Vagina (tissue), 2 donors: Measurements from ENCODE around the gene TGFB1I1. TPM values are rescaled to one million over a fixed set of nuclear protein-coding genes. Genes with fewer than 3 reads are reported as not detected.

ENCODE experiments used
- DNase-seq, 2 donors: peaks; one replicate each; pipeline ENCODE4 v3.0.0-alpha.2; 2017; ENCODE audit errors: extremely low spot score in 2 of 2
- H3K27ac ChIP-seq: fragments of 200-600 bp; sonication (generic); one replicate; pipeline ENCODE4 v1.5.1; 2019
- H3K27me3 ChIP-seq: fragments of 200-600 bp; sonication (generic); one replicate; pipeline ENCODE4 v1.5.1; 2019
- H3K36me3 ChIP-seq, 2 donors: fragments of 200-600 bp; sonication (generic); one replicate each; pipeline ENCODE4 v1.5.1; 2017 to 2019
- H3K4me1 ChIP-seq: fragments of 200-600 bp; sonication (generic); one replicate; pipeline ENCODE4 v1.5.1; 2019
- H3K4me3 ChIP-seq, 2 donors: fragments of 200-600 bp; sonication (generic); 1 replicate in 1 of 2; 2 replicates in 1 of 2; pipeline ENCODE4 v1.5.1; 2016 to 2019
- H3K9me3 ChIP-seq: fragments of 200-600 bp; sonication (generic); one replicate; pipeline ENCODE4 v1.5.1; 2019
- POLR2A ChIP-seq, 2 donors: fragments of 450-650 bp; IDR thresholded peaks; one replicate each; pipeline ENCODE4 v1.6.1; 2017; ENCODE audit warnings: antibody characterized with exemption in 2 of 2, mild to moderate bottlenecking in 2 of 2, moderate library complexity in 2 of 2
- POLR2AphosphoS5 ChIP-seq, 2 donors: sonication (generic); formaldehyde crosslinking; IDR thresholded peaks; one replicate each; pipeline ENCODE4 v1.9.0; 2017; ENCODE audit warnings: antibody characterized with exemption in 2 of 2, mild to moderate bottlenecking in 2 of 2, low read depth in 1 of 2; ENCODE audit not compliant: insufficient read depth in 1 of 2
- intact Hi-C: fragments of 100-400 bp; cut with DNase I; formaldehyde crosslinking; loops from one replicate; pipeline ENCODE4 v1.15.1; 2023
- total RNA-seq: library from RNA; depleted of rRNA; stranded (reverse); fragments of >200 nt; gene quantifications from one replicate; pipeline ENCODE4 v1.2.3, GENCODE V29; 2016
- TF ChIP-seq, protein P1 (sequence below), 3 experiments: fragments of 450-650 bp in 2 of 3; fragments of 200-600 bp in 1 of 3; sonication (generic) in 1 of 3; IDR thresholded peaks; one replicate each; pipeline ENCODE4 v1.5.1; 2017 to 2019; ENCODE audit warnings: antibody characterized with exemption in 3 of 3, mild to moderate bottlenecking in 2 of 3, moderate library complexity in 2 of 3

Gene TGFB1I1
- total RNA-seq = 114 TPM

DNA sequence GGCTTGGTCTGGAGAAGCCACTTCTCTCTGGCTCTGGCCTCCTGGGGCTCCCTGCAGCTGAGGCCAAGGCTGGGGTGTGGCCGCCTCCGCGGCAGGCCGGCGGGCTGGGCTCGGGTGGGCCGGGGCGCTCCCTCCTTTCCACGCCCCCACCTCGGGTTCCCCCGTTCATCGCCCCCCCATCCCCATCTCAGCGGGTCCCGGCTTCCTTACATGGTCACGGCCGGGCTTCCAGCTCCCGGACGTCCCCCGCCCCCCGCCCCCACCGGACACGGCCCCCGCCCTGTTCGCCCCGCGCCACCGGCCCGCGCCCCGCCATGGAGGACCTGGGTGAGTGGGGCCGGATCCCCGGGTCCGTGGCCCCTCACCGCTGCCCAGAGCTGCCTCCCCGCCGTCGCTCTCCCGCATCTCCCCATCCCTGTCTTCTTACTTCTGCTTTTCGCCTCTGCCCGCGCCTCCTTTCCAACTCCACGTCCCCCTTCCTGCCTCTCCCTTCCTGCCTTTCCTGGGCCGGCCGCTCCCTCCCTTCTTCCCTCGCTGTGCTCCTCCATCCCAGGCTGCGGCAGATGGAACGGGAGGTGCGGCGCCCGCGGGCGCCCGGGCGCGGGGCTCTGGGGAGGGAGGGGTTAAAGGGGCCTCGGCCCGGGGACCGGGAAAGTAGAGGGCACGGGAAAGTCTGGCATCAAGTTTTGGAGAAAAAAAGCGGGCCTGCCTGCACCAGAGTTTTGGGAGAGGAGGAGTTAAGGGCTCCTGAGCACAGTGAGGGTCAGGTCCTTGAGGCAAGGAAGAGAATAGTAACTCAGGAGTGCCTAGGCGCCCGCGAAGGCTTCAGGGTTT is at the start of gene TGFB1I1:
TSS of gene TGFB1I1 (plus strand) at position 278 of the 834 bp plus-strand sequence. CDS start at position 315, 37 bp downstream.
- no peaks in the 10 kb centered on the region for H3K27me3 ChIP-seq
- H3K4me1 ChIP-seq = peaks cover 36% of the 10 kb centered on the region

DNA sequence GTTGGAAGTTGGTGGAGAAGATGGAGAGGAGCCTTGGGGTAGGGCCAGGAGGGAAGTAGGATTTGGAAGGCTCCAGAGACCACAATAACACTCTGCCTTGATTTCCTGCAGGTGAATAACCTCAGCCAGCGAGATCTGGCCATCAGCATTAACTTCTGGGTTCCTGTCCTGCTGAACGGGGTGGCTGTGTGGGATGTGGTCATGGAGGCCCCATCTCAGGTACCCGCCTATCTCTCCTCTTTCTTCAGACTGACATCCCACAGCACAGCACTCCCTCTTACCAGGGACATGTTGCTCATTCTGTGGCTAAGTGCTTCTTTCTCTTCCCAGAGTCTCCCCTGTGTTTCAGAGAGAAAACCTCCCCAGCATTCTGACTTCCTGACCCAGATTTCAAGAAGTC is 48.7 kb upstream of the TGFB1I1 start:
- Histone ChIP-seq H3K4me1 (peaks cover 5% of the 10 kb centered on the region), H3K27ac (no peak overlapping the region), H3K4me3 (no peak overlapping the region), H3K9me3 (no peaks in the 10 kb centered on the region), H3K36me3 (no peaks in the 10 kb centered on the region), H3K27me3 (no peaks in the 10 kb centered on the region)
- intact Hi-C loops = no loop called here
- TF ChIP-seq, protein P1, sequence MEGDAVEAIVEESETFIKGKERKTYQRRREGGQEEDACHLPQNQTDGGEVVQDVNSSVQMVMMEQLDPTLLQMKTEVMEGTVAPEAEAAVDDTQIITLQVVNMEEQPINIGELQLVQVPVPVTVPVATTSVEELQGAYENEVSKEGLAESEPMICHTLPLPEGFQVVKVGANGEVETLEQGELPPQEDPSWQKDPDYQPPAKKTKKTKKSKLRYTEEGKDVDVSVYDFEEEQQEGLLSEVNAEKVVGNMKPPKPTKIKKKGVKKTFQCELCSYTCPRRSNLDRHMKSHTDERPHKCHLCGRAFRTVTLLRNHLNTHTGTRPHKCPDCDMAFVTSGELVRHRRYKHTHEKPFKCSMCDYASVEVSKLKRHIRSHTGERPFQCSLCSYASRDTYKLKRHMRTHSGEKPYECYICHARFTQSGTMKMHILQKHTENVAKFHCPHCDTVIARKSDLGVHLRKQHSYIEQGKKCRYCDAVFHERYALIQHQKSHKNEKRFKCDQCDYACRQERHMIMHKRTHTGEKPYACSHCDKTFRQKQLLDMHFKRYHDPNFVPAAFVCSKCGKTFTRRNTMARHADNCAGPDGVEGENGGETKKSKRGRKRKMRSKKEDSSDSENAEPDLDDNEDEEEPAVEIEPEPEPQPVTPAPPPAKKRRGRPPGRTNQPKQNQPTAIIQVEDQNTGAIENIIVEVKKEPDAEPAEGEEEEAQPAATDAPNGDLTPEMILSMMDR (IDR thresholded peaks at IDR 0.05) = no peak
- TF ChIP-seq POLR2AphosphoS5 (IDR thresholded peaks at IDR 0.05; ENCODE audit: insufficient read depth in 1 of 2, low read depth in 1 of 2) = no peak
- TF ChIP-seq POLR2A (IDR thresholded peaks at IDR 0.05) = no peak
- no peak for DNase-seq

More for the DNA sequence above, at the start of gene TGFB1I1:
- TF ChIP-seq POLR2AphosphoS5 (IDR thresholded peaks at IDR 0.05; ENCODE audit: insufficient read depth in 1 of 2, low read depth in 1 of 2) (peak in 1 of 2 donors; percentile 58), POLR2A (IDR thresholded peaks at IDR 0.05) (peak in 1 of 2 donors; percentile 9)
- TF ChIP-seq, protein P1 (IDR thresholded peaks at IDR 0.05) = no peak
- intact Hi-C loops = loop anchor here (5.0 kb wide), 1 partner anchor 35 kb away; the partner anchor contains the start of gene RUSF1
- Histone ChIP-seq H3K36me3 (peaks cover 0 to 40% of the 10 kb centered on the region in 2 donors), H3K9me3 (no peaks in the 10 kb centered on the region), H3K4me3 (peak within 1 kb of the TSS; percentile 72 to 76), H3K27ac (peak within 1 kb of the TSS; percentile 96)
- DNase-seq = no peak

DNA sequence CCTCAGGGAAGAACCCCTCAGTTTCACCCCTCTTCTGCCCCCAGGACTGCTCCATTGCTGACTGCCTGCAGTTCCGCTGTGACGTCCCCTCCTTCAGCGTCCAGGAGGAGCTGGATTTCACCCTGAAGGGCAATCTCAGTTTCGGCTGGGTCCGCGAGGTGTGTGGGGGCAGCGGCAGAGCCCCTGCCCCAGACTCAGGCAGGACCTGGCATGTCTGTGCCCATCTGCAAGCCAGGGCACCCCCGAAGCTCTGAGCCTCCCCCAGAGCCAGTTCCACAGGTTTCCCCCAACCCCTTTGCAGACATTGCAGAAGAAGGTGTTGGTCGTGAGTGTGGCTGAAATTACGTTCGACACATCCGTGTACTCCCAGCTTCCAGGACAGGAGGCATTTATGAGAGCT is 48.2 kb upstream of the TGFB1I1 start:
- Histone ChIP-seq H3K4me1 (peaks cover 5% of the 10 kb centered on the region), H3K27me3 (no peaks in the 10 kb centered on the region), H3K36me3 (no peaks in the 10 kb centered on the region), H3K9me3 (no peaks in the 10 kb centered on the region), H3K4me3 (no peak overlapping the region), H3K27ac (no peak overlapping the region)
- DNase-seq = no peak
- no peak for TF ChIP-seq POLR2A (IDR thresholded peaks at IDR 0.05)
- TF ChIP-seq POLR2AphosphoS5 (IDR thresholded peaks at IDR 0.05; ENCODE audit: insufficient read depth in 1 of 2, low read depth in 1 of 2) = no peak
- TF ChIP-seq, protein P1 (IDR thresholded peaks at IDR 0.05) = no peak
- intact Hi-C loops = no loop called here

DNA sequence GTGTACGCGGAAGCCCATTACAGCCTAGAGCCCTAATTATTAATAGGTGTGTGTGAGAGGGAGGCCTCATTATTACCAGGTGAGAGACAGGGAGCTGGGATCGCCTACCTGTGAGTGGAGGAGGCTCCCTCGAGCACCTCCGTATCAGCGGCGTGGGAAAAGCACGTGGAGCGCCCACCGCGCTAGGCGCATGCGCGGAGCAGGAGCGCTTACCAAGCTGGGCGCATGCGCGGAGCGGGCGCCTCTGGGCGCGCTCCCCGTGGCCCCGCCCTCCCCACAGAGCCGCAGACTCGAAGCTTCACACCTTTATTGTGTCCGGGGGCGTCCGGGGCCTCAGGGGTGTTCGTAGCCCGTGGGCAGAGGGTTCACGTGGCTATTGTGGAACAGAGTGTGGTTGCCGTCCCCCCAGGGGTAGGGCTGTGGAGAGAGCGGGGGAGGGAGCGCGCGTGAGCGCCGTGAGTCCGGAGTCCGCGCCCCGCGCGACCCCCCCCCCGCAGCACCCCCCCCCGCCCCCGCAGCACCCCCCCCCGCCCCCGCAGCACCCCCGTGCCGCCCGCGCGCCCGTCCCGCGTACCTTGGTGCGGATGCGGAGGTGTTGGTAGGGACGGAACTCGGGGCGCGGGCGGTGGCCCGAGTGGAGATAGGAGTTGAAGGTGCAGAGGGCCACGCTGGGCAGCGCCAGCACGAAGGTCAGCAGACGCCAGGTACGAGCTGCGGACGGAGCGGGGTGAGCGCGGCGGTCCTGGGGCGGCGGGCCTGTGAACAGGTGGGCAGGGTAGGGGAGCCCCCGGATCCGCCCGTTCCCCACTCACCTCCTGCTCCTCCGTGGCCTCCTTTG is 44.3 kb upstream of the TGFB1I1 start:
- Histone ChIP-seq H3K4me3 (peak overlapping the region; percentile 39 to 48), H3K27ac (no peak overlapping the region), H3K9me3 (no peaks in the 10 kb centered on the region), H3K4me1 (peaks cover 5% of the 10 kb centered on the region), H3K27me3 (no peaks in the 10 kb centered on the region), H3K36me3 (no peaks in the 10 kb centered on the region)
- TF ChIP-seq POLR2A (IDR thresholded peaks at IDR 0.05) = no peak
- no peak for TF ChIP-seq POLR2AphosphoS5 (IDR thresholded peaks at IDR 0.05; ENCODE audit: insufficient read depth in 1 of 2, low read depth in 1 of 2)
- TF ChIP-seq, protein P1 (IDR thresholded peaks at IDR 0.05) = no peak
- no peak for DNase-seq
- intact Hi-C loops = no loop called here
